ENCODE data around the gene DCAF10.
"Not testable (repeated sequence)": the region's sequence is repeated elsewhere in the genome, so short reads cannot be mapped to it uniquely, and the experiment has no call there.

Gene DCAF10

DNA sequence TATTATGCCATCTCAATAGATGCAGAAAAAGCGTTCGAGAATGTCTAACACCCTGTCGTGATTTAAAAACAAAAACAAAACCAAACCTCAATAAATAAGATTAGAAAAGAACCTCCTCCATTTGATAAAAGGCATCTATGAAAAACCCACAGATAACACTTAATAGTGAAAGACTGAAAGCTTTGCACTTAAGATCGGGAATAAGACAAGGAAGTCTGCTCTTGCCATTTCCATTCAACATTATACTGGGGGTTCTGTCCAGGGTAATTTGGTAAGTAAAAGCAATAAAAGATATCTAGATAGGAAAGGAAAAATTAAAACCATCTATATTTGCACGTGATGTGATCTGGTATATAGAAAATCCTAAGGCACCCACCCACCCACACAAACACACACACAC is 8.5 kb upstream of the DCAF10 start:
- DNase-seq, result no peak

- DNase-seq, result no peak
These were observed 4.4 kb upstream of the DCAF10 start for GRCh38 chr9:37796232-37796631.

GRCh38 chr9:37798677-37799076 is 1.9 kb upstream of the DCAF10 start:
- no peak for DNase-seq

- DNase-seq, result peak; percentile 48
These were observed 772 bp downstream of the DCAF10 start for GRCh38 chr9:37801287-37801850.

- no peak for DNase-seq
These were observed 1.5 kb downstream of the DCAF10 start for GRCh38 chr9:37801959-37802711.

GRCh38 chr9:37806271-37806670 is 5.7 kb downstream of the DCAF10 start:
- no peak for DNase-seq

- not testable (repeated sequence) for DNase-seq
These were observed 9.1 kb downstream of the DCAF10 start for GRCh38 chr9:37809676-37810075.

- no peak for DNase-seq
These were observed 11.4 kb downstream of the DCAF10 start for GRCh38 chr9:37811906-37812476.

DNA sequence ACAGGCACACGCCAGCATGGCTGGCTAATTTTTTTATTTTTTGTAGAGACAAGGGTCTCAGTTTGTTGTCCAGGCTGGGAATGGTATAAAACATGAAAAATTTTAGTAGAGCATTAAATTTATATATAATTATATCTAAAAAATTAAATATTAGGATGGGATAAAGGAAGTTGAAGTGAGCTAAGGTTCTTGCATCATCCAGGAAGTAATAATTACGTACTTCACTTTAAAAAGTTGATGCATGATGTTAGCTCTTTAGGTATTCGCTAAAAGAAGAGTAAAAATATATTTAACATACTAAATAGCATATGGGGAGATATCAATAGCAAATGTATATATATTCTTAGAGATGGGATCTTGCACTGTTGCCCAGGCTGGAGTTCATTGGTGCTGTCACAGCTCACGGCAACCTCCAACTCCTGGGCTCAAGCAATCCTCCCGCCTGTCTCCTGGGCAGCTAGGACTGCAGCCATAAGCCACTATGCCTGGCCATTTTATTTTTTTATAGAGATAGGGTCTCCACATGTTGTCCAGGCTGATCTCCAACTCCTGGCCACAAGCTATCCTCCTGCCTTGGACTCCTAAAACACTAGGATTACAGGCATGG is 12.3 kb downstream of the DCAF10 start:
- no peak for DNase-seq

DNA sequence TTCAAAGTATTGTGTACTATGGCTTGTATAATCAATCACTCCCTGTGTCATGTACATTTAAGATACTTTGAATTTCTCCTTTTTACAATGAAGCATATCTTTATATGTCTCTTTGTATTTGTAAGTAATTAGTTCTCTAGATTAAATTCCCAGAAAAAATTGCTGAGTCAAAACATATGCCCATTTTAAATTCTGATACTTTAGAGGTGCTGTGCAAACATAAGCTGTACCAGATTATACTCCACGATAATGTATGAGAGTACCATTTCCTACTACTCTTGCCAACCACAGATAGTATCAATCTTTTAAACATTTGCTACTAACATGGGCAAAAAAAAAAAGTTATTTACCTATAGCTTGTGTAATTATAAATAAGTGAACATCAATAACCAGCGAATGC is 18.3 kb downstream of the DCAF10 start:
- peak; percentile 25 for DNase-seq

- DNase-seq, result no peak
These were observed 19.5 kb downstream of the DCAF10 start for GRCh38 chr9:37820142-37820541.

DNA sequence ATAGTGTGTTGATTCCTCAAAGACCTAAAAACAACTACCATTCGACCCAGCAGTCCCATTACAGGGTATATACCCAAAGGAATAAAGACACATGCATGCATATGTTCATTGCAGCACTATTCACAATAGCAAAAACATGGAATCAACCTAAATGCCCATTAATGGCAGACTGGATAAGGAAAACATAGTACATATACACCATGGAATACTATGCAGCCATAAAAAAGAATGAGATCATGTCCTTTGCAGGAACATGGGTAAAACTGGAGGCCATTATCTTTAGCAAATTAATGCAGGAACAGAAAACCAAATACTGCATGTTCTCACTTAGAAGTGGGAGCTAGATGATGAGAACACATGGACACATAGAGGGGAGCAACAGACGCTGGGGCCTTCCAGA is 24.6 kb downstream of the DCAF10 start:
- not testable (repeated sequence) for DNase-seq

DNA sequence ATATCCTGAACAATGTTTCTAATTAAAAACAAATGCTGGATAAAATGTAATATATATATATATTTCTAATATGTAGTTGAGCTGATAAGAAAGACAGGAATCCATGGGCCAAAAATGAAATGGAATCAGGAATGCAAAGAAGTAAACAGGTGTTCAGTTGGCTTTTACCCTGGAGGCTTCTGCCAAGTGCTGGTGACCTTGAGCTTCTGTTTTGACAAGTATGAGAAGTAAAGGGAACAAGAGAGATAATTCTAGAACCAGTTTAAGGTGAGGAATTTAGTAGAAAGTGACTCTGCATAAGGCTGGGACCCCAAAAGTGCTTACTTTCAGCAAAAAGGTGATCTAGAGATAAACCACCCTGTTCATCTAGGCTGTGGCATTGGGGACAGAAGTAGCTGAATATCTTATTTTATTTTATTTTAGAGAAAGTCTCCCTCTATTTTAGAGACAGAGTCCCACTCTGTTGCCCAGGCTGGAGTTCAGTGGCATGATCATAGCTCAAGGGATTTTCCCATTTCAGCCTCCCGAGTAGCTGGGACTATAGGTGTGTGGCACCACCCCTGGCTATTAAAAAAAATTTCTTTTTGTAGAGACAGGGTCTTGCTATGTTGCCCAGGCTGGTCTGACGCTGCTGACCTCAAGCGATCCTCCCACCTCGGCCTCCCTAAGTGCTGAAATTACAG is 27.0 kb downstream of the DCAF10 start:
- DNase-seq, result no peak

- DNase-seq, result no peak
These were observed 35.2 kb downstream of the DCAF10 start for GRCh38 chr9:37835821-37836220.

DNA sequence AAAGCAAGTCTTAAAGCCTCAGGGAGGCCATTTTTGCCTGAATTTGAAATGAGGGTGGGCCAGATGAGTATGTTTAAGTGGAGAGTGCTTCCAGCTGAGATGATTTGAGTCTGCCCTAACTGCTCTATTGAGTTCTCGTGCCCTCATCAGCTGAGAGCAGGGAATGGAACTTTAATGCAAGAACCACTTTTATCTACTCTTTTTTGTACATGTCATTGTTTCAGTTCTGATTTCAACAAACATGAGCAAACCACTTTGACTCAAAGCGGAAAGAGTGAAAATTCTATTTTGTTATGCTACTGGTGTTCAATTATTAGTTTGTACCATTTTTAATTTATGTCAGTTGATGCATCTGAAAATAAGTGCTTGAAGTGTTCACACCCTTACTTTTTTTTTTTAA is 35.8 kb downstream of the DCAF10 start:
- DNase-seq, result no peak

GRCh38 chr9:37839496-37840461 is 39.2 kb downstream of the DCAF10 start:
- peak; percentile 74 for DNase-seq

- peak; percentile 43 for DNase-seq
These were observed 40.1 kb downstream of the DCAF10 start for GRCh38 chr9:37840560-37841194.

DNA sequence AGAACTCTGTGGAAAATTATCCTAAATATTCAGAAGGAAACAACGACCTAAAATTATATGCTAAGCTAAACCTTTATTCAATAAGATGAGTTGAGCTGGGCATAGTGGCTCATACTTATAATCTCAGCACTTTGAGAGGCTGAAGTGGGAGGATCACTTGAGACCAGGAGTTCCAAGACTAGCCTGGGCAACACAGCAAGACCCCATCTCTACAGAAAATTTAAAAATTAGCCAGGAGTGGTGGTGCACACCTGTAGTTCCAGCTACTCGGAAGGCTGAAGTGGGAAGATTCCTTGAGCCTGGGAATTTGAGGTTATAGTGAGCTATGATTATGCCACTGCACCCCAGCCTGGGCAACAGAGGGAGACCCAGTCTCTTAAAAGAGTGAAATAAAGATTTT is 51.6 kb downstream of the DCAF10 start:
- DNase-seq, result no peak

- no peak for DNase-seq
These were observed 56.0 kb downstream of the DCAF10 start for GRCh38 chr9:37856551-37856950.

GRCh38 chr9:37859043-37859442 is 58.4 kb downstream of the DCAF10 start:
- DNase-seq, result peak; percentile 45

- DNase-seq, result no peak
These were observed 61.9 kb downstream of the DCAF10 start for GRCh38 chr9:37862530-37862929.
